ENCODE measurements around the gene RAB6A.
"Not testable (repeated sequence)": the region's sequence is repeated elsewhere in the genome, so short reads cannot be mapped to it uniquely, and the experiment has no call there.

The RAB6A gene

DNA sequence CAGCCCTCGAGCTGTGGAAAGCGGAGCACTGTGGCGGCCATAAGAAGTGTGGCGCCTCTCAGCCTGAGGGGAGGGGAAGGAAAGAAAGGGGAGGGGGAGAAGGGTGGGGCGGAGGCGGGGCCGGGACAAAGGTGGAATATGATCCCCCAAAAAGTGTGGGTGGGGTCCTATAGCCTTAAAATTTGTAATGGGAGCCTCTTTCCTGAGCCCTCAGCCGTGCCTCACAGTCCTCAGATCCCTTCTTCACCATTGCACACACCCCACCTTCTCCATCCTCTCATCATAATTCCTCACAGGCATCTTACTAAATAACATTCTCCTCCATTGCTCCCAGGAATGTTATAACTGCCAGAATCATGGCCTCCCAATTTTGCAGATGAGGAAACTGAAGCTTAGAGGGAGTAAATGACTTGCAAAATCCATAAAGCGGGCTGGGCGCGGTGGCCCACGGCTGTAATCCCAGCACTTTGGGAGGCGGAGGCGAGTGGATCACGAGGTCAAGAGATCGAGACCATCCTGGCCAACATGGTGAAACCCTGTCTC, 600 bp upstream of the RAB6A start:
- no peak for DNase-seq

DNA sequence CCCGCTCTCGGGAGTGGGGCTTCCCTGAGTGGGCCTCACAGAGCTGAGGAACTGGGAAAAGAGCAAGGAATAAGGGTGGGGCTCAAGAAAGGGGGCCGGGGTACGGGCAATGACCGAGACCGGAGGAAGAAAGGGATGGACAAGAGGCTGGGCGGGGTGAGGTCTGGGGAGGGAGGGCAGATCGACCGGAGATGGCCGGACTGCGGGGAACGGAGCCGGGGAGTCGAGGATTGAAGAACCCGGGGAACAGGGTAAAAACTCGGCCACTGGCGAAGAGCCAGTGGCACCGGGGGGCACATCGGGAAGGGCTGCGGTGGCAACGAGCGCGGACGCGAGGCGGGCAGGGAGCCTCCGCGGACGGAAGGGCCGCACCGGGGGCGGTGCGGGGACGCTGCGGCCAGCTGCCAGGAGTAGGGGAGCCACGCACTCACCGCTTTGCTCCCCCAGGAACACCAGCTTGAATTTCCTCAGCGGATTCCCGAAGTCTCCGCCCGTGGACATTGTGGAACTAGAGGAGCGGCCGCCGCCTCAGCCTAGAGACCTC, 667 bp downstream of the RAB6A start:
- DNase-seq, result no peak

DNA sequence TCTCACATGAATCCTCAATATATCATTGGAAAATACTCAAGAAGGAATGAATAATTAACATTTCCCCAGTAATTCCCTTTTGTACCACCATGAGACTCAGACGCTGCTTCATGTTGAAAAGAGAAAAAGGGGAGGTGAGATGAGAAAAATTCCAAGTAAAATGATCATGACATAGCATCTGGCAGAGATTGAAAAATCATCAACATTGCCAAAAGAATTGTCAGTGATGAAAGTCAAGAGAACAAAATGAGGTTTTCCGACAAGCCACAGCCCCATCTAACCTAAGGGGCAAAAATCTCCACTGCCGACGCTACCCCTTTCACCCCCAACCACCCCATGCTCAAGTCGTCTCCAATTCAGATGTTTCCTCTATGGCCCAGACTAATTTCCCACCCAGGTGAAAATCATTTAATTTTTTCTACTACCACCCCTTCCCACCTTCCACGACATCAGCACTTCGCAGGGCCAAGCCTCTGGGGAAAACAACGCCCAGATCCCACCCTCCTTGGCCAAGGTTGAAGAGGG, 1.2 kb downstream of the RAB6A start:
- DNase-seq, result no peak

DNA sequence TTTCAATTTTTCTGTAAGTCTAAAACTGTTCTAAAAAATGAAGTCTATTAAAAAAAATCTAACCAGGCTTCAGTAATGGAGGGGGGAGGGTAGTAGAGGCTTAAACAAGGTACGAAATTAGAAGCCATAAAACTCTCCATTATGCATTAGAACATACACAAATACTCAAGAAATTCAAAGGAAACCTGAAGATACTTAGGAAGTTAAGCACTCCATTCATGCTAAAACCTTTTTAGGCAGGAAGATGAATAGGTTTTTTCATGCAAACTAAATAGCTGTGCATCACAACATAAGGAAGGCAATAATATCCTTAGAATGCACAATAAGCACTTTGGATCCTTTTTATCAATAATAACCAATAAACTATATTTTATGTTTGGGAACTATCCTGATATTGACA, 2.4 kb downstream of the RAB6A start:
- no peak for DNase-seq

DNA sequence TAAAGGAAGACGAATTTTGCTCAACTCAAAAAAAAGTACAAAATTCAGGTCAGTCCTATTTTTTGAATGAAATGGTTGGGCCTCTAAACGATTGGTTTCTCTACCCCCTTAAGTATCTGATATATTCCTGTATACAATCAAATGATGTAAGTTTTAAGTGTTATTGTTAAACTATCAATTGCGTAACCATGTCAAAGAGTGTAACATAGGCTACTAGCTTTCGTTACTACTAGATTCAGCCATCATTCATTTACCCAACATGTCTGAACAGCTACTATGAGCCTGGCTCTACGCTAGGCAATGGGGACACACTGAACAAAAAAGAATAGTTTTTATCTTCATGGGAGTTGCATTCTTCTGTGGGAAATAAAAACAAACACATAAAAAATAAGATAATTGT, 3.3 kb downstream of the RAB6A start:
- DNase-seq, result no peak

DNA sequence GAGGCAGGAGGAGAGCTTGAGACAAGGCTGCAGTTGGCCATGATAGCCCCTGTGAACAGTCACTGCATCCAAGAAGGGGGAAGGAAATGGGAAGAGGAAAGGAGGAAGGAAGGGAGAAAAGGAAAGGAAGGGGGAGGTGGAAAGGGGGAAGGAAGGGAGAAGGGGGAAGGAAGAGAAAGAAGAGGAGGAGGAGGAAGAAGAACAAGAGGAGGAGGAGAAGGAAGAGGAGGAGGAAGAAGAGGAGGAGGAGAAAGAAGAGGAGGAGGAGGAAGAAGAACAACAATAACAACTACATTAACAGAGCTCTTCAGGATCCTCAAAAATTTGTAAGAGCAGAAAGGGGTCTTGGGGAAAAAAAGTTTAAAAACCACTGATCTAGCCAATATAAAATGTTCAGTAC, 5.2 kb downstream of the RAB6A start:
- no peak for DNase-seq

DNA sequence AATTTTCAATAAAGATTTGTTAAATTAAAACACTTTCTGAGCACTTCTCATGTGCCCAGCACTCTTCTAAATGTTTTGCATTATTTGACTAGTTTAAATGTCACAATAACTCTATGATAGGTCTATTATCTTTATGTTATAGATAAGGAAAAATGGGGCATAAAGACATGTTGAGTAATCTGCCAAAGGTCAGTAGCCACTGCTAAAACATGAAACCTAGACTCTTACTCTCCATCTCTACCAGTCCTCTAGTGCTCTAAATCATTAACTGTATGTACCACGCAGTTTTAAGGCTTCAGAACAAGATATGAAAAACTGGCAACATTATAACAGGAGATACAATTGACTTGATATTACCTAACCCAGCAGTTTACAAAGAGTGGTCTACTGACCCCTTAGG, 6.9 kb downstream of the RAB6A start:
- no peak for DNase-seq

DNA sequence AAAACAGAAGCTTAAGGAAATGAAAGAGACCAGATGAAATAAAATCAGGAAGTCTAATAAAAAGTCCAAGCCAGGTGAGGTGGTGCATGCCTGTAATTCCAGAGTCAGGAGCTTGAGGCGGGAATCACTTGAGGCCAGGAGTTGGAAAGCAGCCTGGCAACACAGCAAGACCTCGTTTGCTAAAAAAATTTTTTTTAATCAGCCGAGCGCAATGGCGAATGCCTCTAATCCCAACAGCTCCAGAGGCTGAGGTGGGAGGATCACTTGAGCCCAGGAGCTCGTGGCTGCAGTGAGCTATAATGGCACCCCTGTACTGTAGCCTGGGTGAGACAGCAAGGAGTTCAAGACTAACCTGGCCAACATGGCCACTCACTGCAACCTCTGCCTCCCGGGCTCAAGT, 8.0 kb downstream of the RAB6A start:
- DNase-seq, result no peak

DNA sequence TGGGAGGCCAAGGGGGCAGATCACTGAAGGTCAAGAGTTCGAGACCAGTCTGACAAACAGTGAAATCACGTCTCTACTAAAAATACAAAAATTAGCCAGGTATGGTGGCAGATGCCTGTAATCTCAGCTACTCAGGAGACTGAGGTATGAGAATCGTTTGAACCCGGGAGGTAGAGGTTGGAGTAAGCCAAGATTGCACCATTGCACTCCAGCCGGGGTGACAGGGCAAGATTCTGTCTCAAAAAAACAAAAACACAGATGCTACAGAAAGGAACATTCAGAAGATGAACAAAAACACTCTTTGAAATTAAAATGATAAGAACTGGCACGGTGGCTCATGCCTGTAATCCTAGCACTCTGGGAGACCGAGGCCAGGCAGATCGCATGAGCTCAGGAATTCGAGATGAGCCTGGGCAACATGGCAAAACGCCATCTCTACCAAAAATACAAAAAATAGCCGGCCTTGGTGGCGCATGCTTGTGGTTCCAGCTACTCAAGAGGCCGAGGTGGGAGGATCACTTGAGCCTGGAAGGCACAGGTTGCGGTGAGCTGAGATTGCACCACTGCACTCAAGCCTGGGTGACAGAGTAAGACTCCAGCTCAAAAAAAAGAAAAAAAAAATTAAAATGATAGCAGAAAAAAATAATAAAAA, 8.5 kb downstream of the RAB6A start:
- no peak for DNase-seq

DNA sequence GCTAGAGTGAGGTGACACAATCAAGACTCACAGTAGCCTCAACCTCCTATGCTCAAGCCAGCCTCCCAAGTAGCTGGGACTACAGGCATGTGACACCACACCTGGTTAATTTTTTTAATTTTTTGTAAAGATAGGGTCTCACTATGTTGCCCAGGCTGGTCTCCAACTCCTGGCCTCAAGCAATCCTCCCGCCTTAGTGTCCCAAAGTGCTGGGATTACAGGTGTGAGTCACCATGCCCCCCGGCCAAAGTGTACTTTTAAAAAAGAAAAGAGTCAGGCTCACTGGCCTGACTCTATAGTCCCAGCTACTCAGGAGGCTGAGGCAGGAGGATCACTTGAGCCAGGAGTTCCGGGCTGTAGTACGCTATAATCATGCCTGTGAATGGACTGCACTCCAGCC, 10.0 kb downstream of the RAB6A start:
- DNase-seq, result not testable (repeated sequence)

DNA sequence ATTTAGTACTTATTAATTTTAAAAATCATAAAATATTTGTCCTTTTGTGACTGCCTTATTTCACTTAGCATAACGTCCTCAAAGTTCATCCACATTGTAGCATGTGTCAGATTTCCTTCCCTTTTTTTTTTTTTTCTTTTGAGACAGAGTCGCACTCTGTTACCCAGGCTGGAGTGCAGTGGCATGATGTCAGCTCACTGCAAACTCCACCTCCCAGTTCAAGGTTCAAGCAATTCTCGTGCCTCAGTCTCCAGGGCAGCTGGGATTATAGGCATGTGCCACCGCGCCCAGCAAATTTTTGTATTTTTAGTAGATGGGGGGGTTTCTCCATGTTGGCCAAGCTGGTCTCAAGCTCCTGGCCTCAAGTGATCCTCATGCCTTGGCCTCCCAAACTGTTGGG, 10.6 kb downstream of the RAB6A start:
- no peak for DNase-seq

DNA sequence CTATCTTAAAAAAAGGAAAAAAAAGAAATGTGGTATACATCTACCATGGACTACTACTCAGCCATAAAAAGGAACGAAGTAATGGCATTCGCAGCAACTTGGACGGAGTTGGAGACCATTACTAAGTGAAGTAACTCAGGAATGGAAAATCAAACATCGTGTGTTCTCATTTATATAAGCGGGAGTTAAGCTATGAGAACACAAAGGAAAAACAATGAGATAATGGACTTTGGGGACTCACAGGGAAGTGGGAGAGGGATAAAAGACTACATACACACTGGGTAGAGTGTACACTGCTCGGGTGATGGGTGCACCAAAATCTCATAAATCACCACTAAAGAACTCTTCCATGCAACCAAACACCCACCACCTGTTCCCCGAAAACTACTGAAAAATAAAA, 11.8 kb downstream of the RAB6A start:
- no peak for DNase-seq

DNA sequence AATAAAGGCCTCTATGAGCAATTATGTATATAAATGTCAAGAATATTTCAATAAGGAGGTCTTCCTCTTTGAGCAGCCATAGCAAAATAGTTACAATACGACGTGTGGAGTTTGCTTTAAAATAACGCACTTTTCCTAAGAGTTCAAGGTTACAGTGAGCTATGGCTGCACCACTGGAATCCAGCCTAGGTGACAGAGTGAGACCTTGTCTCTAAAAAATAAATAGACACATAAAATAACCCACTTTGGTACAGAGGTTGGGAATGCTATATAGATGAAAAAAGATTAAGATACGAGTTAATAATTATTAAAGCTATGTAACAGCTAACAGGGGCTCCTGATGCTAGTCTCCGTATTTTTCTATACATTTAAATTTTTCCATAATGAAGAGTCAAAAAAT, 12.6 kb downstream of the RAB6A start:
- no peak for DNase-seq

DNA sequence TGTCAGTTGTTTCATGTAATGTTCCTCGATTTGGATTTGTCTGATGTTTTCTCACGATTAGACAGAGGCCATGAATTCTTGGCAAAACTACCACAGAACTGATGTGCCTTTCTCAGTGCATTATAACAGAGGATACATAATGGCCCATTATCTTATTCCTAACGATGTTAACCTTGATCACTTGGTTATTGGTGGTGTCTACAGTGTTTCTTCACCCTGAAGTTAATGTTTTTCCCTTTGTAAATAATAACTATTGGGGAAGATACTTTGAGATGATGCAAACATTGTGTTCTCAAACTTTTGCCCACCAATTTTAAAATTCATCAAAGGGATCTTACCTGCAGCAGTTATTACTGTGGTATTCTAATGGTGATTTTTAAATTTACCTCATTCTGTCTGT, 13.1 kb downstream of the RAB6A start:
- DNase-seq, result no peak

DNA sequence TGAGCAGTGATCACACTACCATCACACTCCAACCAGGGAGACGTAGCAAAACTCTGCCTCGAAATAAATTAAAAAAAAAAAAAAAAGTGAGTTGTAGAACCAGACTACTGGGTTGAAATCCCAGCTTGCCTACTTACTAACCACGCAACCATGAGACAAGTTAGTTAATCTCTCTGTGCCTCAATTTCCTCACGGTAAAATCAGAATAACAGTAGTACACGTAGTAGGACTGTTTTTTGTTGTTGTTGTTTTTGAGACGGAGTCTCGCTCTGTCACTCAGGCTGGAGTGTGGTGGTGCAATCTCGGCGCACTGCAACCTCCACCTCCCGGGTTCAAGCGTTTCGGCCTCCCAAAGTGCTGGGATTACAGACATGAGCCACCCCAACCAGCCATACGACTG, 14.2 kb downstream of the RAB6A start:
- no peak for DNase-seq

DNA sequence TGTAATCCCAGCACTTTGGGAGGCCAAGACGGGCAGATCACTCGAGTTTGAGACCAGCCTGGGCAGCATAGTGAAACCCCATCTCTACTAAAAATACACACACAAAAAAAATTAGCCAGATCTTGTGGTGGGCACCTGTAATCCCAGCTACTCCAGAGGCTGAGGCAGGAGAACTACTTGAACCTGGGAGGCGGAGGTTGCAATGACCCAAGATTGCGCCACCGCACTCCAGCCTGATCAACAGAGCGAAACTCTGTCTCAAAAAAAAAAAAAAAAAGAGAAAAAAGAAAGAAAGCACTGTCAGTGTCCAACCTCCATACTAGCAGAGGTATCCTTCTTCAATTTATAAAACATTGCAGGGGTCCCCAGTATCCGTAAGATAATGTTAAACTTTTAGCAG, 17.8 kb downstream of the RAB6A start:
- DNase-seq, result no peak

DNA sequence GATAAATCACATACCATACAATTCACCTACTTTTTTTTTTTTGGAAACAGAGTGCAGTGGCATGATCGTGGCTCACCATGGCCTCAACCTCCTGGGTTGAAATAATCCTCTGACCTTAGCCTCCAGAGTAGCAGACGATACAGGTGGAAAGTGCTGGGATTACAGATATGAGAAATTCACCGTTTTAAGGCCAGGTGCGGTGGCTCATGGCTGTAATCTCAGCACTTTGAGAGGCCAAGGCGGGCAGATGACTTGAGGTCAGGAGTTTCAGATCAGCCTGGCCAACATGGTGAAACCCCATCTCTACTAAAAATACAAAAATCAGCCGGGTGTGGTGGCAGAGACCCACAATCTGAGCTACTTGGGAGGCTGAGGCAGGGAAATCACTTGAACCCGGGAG, 24.9 kb downstream of the RAB6A start:
- not testable (repeated sequence) for DNase-seq

DNA sequence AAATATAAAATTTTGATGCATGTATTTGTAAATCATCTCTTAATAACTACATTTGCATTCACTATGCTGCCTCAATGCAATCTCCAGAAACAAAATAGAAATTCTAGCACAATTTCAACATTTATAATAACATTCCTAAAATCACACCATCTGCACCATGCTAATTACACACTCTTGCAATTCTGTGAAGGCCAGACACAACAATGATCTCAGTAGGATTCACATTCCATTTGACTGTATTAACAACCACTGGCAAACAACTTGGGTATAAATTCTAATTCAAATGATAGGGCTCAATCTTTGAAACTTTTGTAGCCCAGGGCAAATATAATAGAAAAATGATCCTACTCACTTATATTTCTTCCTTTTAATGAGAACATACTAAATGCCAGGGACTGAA, 25.9 kb downstream of the RAB6A start:
- DNase-seq, result no peak

DNA sequence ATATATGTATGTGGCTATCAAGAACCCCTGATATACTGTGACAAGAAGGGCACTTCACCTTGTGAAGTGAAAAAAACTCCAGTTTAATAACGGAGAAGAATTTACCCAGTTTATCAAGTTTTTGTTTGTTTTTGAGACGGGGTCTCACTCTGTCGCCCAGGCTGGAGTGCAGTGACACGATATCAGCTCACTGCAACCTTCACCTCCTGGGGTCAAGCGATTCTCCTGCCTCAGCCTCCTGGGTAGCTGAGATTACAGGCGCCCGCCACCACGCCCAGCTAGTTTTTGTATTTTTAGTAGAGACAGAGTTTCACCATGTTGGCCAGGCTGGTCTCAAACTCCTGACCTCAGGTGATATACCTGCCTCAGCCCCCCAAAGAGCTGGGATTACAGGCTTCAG, 26.9 kb downstream of the RAB6A start:
- DNase-seq, result not testable (repeated sequence)

DNA sequence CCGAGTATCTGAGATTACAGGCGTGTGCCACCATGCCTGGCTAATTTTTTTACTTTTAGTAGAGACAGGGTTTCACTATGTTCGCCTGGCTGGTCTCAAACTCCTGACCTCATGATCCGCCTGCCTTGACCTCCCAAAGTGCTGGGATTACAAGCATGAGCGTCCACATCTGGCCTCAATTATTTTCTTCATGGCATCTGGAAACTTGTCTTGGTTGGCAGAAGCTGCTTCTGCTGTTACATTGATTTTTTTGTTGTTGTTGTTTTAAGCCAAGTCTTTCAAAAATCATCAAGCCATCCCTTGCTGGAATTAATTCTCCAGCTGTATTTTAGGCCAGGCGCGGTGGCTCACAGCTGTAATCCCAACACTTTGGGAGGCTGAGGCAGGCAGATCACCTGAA, 27.9 kb downstream of the RAB6A start:
- not testable (repeated sequence) for DNase-seq

DNA sequence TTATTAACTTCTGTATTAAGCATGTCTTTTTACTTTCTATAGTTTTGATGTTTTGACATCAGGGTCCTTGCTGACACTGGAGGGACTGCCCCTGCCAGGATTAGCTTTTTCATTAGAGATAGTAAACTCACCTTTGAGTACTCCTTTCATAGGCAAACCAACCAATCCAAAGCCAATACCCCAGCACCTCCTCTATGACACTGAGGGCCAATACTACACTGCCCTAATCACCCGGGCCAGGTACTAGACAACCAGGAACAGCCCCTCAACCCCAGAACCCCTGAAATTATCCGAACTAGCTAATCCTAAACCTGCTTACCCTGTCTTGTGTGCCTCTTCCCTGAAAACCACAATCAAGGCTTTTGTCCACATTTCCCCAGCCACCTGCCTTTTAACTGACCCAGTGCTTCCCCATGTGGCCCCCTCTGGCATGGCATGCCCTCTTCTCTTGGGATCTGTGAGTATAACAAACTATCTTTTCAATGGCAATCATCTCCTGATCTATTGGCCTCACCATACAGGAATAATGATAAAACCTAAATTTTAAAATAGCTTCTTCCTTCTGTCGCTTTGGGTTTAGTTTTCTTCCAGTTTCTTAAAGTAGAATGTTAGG, 31.2 kb downstream of the RAB6A start:
- DNase-seq, result no peak

DNA sequence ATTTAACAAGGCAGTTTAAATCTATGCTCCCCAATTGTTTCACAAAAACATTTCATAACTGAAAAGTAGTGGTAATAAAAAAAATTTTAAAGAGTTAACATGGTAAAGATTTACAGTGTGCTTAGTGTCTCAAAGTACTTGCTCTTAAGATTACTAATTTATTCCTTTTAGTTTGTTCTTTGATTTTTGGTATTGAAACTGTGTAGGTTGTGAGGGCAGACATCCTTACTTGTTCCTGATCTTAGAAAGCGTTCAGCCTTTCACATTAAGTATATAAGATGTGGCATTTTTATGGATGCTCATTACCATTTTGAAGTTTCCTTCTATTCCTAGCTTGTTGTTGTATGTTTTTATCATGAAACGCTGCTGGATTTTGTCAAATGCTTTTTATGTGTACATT, 32.9 kb downstream of the RAB6A start:
- DNase-seq, result no peak

DNA sequence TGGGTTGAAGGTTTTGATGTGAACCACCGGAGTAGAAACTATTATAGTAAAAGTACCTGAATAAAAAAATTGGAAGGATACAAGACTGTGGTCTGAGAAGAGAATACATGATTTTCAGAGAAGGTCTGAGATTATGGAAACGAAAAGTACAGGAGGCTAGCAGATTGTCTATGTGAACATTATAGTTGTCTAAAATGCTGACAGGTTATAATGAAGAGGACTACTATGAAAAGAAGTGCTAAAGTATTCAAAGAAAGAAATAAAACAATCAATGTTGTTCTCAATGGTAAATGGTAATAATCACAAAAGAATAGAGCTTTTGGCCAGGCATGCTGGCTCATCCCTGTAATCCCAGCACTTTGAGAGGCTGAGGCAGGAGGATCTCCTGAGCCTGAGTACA, 34.0 kb downstream of the RAB6A start:
- no peak for DNase-seq

DNA sequence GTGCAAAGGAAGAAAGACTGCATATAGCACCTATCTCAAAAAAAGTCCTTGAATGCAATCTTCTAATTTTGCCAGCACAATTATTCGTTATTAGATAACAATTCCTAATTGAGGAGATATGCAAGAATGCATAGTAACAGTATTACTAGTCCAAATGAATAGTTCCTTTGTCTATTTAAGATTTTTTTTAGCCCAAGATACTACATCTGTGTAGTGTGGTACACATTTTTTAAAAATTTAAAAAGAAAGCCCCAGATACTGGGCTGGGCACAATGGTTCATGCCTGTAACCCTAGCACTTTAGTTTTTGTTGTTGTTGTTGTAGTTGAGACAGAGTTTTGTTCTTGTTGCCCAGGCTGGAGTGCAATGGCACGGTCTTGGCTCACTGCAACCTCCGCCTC, 43.7 kb downstream of the RAB6A start:
- DNase-seq, result no peak
